HUES48 (cell line): ENCODE results near the gene MVD.
A peak's percentile ranks its signal among the peaks of the same experiment; 100 is the strongest.

Experiments
- H3K27ac ChIP-seq: one replicate; pipeline ENCODE4 v1.7.0; 2013; ENCODE audit warnings: low read depth, low read length, inconsistent platforms
- H3K27me3 ChIP-seq: 2 replicates; pipeline ENCODE4 v1.6.1; 2013; ENCODE audit warnings: mild to moderate bottlenecking, low read length; ENCODE audit not compliant: control insufficient read depth, insufficient read depth
- H3K36me3 ChIP-seq: 2 replicates; pipeline ENCODE4 v1.6.1; 2013; ENCODE audit warnings: low read length; ENCODE audit not compliant: control insufficient read depth, insufficient read depth
- H3K4me1 ChIP-seq: 2 replicates; pipeline ENCODE4 v1.6.1; 2013; ENCODE audit warnings: mild to moderate bottlenecking, low read length; ENCODE audit not compliant: control insufficient read depth, insufficient read depth
- H3K4me3 ChIP-seq: 2 replicates; pipeline ENCODE4 v1.5.1; 2013; ENCODE audit warnings: mild to moderate bottlenecking, low read depth, low read length
- H3K9ac ChIP-seq: 2 replicates; pipeline ENCODE4 v1.6.1; 2013; ENCODE audit warnings: mild to moderate bottlenecking, low read depth, low read length, moderate library complexity
- H3K9me3 ChIP-seq: 2 replicates; pipeline ENCODE4 v1.6.1; 2013; ENCODE audit warnings: low read length; ENCODE audit not compliant: control insufficient read depth, insufficient read depth

The MVD gene, protein sequence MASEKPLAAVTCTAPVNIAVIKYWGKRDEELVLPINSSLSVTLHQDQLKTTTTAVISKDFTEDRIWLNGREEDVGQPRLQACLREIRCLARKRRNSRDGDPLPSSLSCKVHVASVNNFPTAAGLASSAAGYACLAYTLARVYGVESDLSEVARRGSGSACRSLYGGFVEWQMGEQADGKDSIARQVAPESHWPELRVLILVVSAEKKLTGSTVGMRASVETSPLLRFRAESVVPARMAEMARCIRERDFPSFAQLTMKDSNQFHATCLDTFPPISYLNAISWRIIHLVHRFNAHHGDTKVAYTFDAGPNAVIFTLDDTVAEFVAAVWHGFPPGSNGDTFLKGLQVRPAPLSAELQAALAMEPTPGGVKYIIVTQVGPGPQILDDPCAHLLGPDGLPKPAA

DNA sequence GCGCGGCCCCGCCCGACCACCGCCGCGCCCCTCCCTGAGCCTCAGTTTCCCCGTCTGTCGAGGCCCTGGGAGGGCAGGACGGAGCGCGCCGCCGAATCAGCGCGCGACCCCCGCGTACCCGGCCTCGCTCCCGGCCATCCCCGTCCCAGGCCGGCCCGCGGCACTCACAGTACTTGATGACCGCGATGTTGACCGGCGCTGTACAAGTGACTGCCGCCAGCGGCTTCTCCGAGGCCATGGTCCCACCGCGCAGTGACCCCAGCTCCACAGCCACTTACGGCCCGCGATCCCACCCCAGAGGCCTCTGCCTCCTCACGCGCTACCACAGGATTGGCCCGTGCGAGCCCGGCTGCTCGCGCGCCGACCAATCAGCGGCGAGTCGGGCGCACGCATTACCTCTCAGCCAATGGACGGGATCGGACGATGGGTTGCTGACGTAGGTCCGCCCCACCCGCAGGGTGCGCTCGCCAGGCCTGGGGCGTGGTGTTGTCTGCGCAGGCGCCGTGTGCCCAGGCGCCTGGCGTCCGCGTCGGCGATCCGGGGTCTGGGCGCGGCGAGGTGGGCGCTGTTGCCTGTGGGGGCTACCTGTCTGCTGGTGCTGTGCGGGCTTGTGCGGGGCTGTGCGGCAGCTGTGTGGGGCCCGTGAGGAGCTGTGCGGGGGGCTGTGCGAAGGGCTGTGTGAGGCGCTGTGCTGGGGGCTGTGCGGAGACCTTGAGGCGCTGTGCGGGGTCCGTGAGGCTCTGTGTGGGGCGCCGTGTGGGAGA is at the start of gene MVD:
TSS of gene MVD (minus strand) at position 249 of the 764 bp plus-strand sequence. CDS start at position 238, 11 bp downstream.
- Histone ChIP-seq H3K27me3 (no peaks in the 10 kb centered on the region), H3K9ac (peak within 1 kb of the TSS; percentile 70; the same call in 1 of the 2 replicates), H3K4me3 (peak within 1 kb of the TSS; percentile 96), H3K9me3 (no peaks in the 10 kb centered on the region), H3K36me3 (peaks cover 11% of the 10 kb centered on the region), H3K4me1 (peaks cover 4% of the 10 kb centered on the region; the same call in 1 of the 2 replicates), H3K27ac (peak within 1 kb of the TSS; percentile 85)

DNA sequence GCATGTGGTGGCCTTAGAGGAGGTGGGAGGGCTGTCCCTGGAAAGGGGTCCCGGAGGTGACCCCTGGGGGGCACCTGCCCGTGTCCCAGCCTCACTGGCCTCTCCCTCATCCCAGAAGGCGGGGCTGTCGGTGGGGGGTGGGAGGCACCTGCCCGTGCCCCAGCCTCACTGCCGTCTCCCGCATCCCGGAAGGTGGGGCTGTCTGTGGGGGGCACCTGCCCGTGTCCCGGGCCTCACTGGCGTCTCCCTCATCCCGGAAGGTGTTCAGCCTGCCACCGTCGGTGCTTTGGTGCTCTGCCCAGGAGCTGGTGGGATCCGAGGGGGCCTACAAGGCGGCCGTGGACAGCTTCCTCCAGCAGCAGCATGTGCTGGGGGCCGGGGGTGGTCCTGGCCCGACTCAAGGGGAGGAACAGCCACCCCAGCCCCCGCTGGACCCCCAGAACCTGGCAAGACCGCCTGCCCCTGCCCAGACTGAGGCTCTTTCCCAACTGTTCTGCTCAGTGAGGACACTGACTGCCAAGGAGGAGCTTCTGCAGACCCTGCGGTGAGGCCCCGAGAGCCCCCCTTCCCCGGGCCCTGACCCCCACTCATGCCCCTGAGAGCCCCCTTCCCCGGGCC is 49.6 kb upstream of the MVD start:
- Histone ChIP-seq H3K9ac (no peak overlapping the region), H3K27ac (no peak overlapping the region), H3K36me3 (peaks cover 40% of the 10 kb centered on the region), H3K27me3 (no peaks in the 10 kb centered on the region), H3K4me3 (no peak overlapping the region), H3K9me3 (no peaks in the 10 kb centered on the region), H3K4me1 (no peaks in the 10 kb centered on the region)

DNA sequence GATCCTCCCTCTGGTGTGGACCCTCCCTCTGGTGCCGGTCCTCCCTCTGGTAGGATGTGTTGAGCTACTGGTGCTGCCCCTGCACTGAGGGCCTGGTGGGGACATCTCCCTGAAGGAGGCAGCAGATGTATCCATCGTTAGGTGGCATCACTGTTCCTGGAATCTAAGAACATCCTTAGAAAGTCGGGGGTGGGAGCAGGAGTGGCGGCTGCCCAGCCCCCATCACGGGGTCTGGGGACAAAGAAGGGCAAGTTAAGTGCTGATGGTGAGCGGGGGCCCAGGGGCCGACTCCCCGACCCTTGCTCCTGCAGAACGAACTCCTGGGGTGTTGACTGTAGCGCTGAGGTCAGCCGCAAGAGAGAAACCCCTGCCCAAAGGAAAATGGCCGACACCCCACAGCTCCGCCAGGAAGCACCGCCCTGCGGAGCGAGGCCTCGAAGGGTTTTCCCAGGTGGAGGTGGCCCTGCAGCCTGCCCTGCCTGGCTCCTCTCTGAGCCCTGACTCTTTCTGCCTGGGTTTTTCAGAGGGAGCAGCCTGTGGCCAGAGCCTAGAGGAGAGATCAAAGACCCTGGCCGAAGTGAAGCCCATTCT is 49.0 kb upstream of the MVD start:
- Histone ChIP-seq H3K27me3 (no peaks in the 10 kb centered on the region), H3K27ac (no peak overlapping the region), H3K9ac (no peak overlapping the region), H3K4me1 (no peaks in the 10 kb centered on the region), H3K4me3 (no peak overlapping the region), H3K36me3 (peaks cover 33% of the 10 kb centered on the region), H3K9me3 (no peaks in the 10 kb centered on the region)

DNA sequence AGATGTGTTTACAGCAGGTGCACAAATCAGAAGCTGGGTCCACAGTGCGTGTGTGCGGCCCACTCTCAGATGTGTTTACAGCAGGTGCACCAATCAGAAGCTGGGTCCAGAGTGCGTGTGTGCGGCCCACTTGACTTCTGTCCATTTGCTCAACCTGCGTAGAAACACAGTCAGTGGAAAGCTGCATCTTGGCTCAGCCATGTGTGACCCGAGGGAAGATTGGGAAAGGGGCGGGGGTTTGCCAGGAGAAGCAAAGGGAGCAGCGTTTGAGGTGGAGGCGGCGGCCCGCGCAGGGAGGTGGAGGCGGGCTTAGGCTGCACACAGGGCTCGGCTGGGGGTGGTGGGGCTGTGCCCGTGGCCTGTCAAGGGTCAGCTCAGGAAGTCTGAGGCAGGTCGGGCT is 47.7 kb upstream of the MVD start:
- H3K4me1 ChIP-seq = no peaks in the 10 kb centered on the region
- no peaks in the 10 kb centered on the region for H3K27me3 ChIP-seq
- no peaks in the 10 kb centered on the region for H3K9me3 ChIP-seq
- no peak overlapping the region for H3K9ac ChIP-seq
- no peak overlapping the region for H3K27ac ChIP-seq
- no peak overlapping the region for H3K4me3 ChIP-seq
- peaks cover 20% of the 10 kb centered on the region for H3K36me3 ChIP-seq

DNA sequence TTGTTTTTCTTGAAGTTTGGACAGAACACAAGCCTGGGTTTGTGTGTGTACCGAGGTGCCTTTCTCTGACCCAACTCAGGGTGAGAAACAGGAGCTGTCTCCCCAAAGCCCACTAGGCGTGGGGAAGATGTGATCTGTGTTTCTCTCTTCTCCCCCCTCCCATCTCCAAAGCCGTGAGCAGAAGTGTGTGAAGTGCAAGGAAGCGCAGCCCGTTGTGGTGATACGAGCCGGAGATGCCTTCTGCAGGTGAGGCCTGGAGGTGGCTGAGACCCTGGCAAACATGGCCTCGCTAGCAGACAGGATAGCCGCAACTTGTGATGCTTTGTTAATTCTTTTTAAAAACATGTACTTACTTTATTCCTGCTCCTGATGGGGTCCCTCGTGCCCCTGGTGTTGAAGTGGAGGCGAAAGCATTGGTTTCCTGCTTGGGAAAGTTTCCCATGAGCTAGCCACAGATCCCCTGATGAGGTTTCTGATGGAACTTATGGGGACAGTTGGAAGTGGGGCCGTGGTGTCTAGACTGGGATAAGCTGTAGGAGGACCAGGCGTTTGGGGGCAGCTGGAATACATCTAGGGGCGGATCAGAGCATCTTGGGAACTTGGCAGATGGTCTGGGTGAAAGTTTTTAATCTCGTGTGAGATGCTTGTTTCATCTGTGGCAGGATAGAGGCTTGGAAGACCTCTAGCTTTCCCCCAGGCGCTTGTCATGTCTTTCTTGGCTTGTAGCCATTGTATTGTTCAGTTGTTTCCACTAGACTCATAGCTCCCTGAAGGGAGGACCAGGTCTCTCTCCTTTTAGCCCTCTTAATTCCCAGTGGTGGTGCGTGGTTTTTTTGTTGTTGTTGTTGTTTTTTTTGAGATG is 44.3 kb upstream of the MVD start:
- peaks cover 6% of the 10 kb centered on the region; the same call in 1 of the 2 replicates for H3K4me1 ChIP-seq
- H3K9ac ChIP-seq = no peak overlapping the region; the same call in 1 of the 2 replicates
- no peaks in the 10 kb centered on the region for H3K9me3 ChIP-seq
- peak overlapping the region; percentile 93 for H3K4me3 ChIP-seq
- H3K36me3 ChIP-seq = 0 out of 2 replicates have a peak, but pooled peaks cover 6% of the 10 kb centered on the region
- no peak overlapping the region for H3K27ac ChIP-seq
- H3K27me3 ChIP-seq = no peaks in the 10 kb centered on the region

DNA sequence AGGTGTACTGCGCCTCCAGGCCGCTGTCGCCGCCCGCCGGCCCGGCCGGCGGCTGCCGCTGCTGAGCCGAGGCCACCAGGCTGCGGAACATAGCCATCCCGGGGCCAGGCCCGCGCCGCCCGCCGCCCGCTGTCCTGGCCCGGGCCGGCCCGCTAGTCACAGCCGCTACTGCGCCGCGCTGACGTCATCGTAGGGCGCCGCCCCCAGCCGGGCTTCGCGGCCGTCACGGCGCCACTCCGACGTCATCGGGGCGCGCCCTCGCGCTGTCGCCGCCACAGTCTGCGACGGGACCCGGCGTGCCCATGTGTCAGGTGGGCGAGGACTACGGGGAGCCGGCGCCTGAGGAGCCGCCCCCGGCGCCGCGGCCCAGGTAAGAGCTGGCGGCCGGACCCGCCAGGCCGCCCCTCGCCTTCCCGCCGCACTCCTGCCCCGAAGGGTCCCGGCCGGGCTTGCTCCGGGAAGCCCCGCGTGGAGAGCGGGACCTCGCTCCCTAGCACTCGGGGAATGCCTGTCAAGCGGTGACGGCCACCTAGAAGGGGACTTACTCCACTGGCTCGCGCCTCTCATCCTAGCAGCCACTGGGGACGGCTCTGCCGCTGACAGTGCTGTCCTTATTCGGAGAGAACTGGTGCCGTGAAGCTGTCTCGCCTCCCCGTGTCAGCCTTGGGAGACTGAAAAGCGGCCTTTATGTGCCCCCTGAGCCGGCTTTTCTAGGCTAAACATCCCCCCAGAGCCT is 43.5 kb upstream of the MVD start, which contains the start of the genes CTU2 and RNF166:
TSS of gene CTU2 (plus strand) at position 275 of the 736 bp plus-strand sequence. CDS start at position 303, 28 bp downstream.
TSS of gene RNF166 (minus strand) at position 180 of the 736 bp plus-strand sequence. CDS start at position 97, 83 bp downstream.
- Histone ChIP-seq H3K36me3 (0 out of 2 replicates have a peak, but pooled peaks cover 6% of the 10 kb centered on the region), H3K4me3 (peak within 1 kb of the TSS; percentile 93), H3K27me3 (no peaks in the 10 kb centered on the region), H3K4me1 (peaks cover 6% of the 10 kb centered on the region; the same call in 1 of the 2 replicates), H3K9ac (peak within 1 kb of the TSS; percentile 65), H3K9me3 (no peaks in the 10 kb centered on the region), H3K27ac (peak within 1 kb of the TSS; percentile 13)

DNA sequence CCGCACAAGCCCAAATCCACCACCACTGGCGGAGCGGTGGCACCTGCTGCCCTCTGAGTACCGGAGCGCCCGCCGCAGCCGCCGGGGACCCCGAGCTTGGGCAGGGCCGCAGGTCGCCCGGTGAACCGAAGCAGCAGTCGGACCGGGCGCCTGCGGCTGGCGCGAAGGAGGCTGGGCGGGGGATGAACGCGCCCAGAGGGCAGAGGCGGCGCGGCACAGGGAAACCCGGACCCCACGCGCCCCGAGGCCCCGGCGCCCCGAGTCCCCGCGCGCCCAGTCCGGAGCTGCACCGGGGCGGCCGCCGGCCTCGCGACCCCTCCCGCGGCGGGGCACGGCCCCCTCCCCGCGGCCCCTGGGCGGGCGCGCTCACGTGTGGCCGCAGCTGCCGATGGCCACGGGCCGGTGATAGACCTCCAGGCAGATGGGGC is 42.9 kb upstream of the MVD start:
- peaks cover 6% of the 10 kb centered on the region; the same call in 1 of the 2 replicates for H3K4me1 ChIP-seq
- H3K36me3 ChIP-seq = 0 out of 2 replicates have a peak, but pooled peaks cover 6% of the 10 kb centered on the region
- no peaks in the 10 kb centered on the region for H3K27me3 ChIP-seq
- H3K27ac ChIP-seq = no peak overlapping the region
- H3K4me3 ChIP-seq = peak overlapping the region; percentile 93
- no peaks in the 10 kb centered on the region for H3K9me3 ChIP-seq
- H3K9ac ChIP-seq = peak overlapping the region; percentile 65

DNA sequence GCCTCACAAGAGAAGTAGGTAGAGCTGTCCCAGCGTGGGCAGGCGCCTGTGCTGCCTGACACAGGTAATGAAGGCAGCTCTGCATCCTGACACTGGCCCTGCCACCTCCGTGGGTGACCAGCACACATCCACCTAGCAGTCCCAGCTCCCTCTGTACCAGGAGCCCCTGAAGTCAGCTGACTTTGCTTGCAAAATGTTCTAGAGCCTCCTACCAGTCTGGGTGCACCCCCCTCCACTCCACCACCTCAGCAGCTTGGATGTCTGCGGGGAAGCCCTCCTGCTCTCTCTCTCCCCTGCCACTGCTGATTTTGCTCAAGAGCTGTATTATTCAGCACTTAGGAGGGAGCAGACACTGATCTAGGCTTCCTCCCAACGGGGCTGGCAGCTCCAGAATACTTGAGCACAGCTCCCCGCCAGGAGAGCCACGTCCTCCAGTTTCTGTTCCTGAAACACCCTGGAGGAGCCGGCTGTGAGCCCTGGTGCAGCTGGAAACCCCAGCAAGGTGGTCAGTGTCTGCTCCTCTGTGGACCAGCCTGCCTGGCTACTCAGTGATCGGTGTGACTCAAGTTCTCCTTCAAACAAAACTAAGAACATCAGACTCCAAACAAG is 42.3 kb upstream of the MVD start:
- peak overlapping the region; percentile 65 for H3K9ac ChIP-seq
- peaks cover 6% of the 10 kb centered on the region; the same call in 1 of the 2 replicates for H3K4me1 ChIP-seq
- peak overlapping the region; percentile 93 for H3K4me3 ChIP-seq
- H3K27me3 ChIP-seq = no peaks in the 10 kb centered on the region
- no peak overlapping the region for H3K27ac ChIP-seq
- no peaks in the 10 kb centered on the region for H3K9me3 ChIP-seq
- peaks cover 11% of the 10 kb centered on the region for H3K36me3 ChIP-seq
